ENCODE measurements around the gene RHOT1.

Gene RHOT1

GRCh38 chr17:32271844-32272243 lies 129.5 kb downstream of the RHOT1 start:
- Mint-ChIP-seq H3K27me3 (peaks cover 66% of the 10 kb centered on the region), H3K9me3 (no peaks in the 10 kb centered on the region), H3K4me1 (peaks cover 15% of the 10 kb centered on the region), H3K4me3 (no peak overlapping the region), H3K27ac (no peak overlapping the region), H3K36me3 (ENCODE audit: low read depth) (no peaks in the 10 kb centered on the region)
- no peak for ATAC-seq
- no peak for DNase-seq

- H3K36me3 Mint-ChIP-seq (ENCODE audit: low read depth) = no peaks in the 10 kb centered on the region
- no peak overlapping the region for H3K27ac Mint-ChIP-seq
- no peaks in the 10 kb centered on the region for H3K9me3 Mint-ChIP-seq
- H3K27me3 Mint-ChIP-seq = peaks cover 46% of the 10 kb centered on the region
- H3K4me1 Mint-ChIP-seq = peaks cover 4% of the 10 kb centered on the region
- DNase-seq (no peak), ATAC-seq (no peak)
- H3K4me3 Mint-ChIP-seq = no peak overlapping the region
Measured at GRCh38 chr17:32274101-32274500, 131.8 kb downstream of the RHOT1 start.

GRCh38 chr17:32274643-32275042 lies 132.3 kb downstream of the RHOT1 start:
- Mint-ChIP-seq H3K4me1 (peaks cover 2% of the 10 kb centered on the region), H3K27me3 (peaks cover 41% of the 10 kb centered on the region), H3K9me3 (no peaks in the 10 kb centered on the region), H3K27ac (no peak overlapping the region), H3K36me3 (ENCODE audit: low read depth) (no peaks in the 10 kb centered on the region), H3K4me3 (no peak overlapping the region)
- no peak for ATAC-seq
- no peak for DNase-seq
